ENCODE data around the gene ABI2. TPM values are rescaled to one million over a fixed set of nuclear protein-coding genes. Genes with fewer than 3 reads are reported as not detected.

ABI2 gene
- total RNA-seq, 1 experiment from 2014 or later, result 50.7 TPM

DNA sequence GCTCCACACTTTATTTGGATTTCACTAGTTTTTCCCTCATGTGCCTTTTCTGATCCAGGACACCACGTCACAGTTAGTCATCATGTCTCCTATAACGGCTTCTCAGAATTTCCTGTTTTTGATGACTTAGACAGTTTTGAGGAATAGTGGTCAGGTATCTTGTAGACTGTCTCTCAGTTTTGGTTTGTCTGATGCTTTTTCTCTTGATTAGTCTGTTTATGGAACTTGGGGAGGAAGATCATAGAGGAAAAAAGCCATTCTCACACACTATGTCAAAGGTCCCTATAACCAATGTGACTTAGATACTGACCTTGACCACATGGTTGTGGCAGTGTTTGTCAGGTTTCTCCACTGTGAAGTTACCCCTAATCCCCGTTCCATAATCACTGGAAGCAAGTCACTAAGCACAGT, 117.9 kb downstream of the ABI2 start:
- Histone ChIP-seq H3K27me3 (ENCODE audit: low read length) (no peaks in the 10 kb centered on the region), H3K79me2 (ENCODE audit: low read length) (no peaks in the 10 kb centered on the region), H4K20me1 (ENCODE audit: low read length) (no peaks in the 10 kb centered on the region), H3K27ac (ENCODE audit: low read length) (peak overlapping the region; percentile 36), H3F3A (ENCODE audit: low read length, unreplicated experiment) (no peaks in the 10 kb centered on the region), H3K9ac (ENCODE audit: low read length) (no peak overlapping the region), H3K4me2 (ENCODE audit: low read length) (peak overlapping the region; percentile 25; the same call in 1 of the 2 replicates), H3K36me3 (ENCODE audit: low read depth, low read length) (peaks cover 23% of the 10 kb centered on the region), H3K9me3 (ENCODE audit: low read length) (no peaks in the 10 kb centered on the region), H3K9me2 (replicated peaks; ENCODE audit: low read length) (no peaks in the 10 kb centered on the region), H3K4me1 (ENCODE audit: insufficient read depth, low read length) (peaks cover 19% of the 10 kb centered on the region), H3K4me3 (ENCODE audit: low read length) (no peak overlapping the region), H2AFZ (ENCODE audit: low read length) (no peak overlapping the region)
- TF ChIP-seq, protein P1, sequence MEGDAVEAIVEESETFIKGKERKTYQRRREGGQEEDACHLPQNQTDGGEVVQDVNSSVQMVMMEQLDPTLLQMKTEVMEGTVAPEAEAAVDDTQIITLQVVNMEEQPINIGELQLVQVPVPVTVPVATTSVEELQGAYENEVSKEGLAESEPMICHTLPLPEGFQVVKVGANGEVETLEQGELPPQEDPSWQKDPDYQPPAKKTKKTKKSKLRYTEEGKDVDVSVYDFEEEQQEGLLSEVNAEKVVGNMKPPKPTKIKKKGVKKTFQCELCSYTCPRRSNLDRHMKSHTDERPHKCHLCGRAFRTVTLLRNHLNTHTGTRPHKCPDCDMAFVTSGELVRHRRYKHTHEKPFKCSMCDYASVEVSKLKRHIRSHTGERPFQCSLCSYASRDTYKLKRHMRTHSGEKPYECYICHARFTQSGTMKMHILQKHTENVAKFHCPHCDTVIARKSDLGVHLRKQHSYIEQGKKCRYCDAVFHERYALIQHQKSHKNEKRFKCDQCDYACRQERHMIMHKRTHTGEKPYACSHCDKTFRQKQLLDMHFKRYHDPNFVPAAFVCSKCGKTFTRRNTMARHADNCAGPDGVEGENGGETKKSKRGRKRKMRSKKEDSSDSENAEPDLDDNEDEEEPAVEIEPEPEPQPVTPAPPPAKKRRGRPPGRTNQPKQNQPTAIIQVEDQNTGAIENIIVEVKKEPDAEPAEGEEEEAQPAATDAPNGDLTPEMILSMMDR (conservative IDR thresholded peaks at IDR 0.05; ENCODE audit: low read depth, low read length), result no peak
- no peak for TF ChIP-seq EZH2 (IDR thresholded peaks at IDR 0.05; ENCODE audit: low read length, unreplicated experiment)
- TF ChIP-seq EZH2phosphoT487 (IDR thresholded peaks at IDR 0.05; ENCODE audit: borderline replicate concordance, low read length), result no peak
- ChIA-PET POLR2A (ENCODE audit: unreplicated experiment) (no interaction called here), CTCF (no interaction called here)
- peak; percentile 86 for DNase-seq
- ATAC-seq, result peak; percentile 83
- no TSS peak for BruUV-seq (replicated peaks)
- intact Hi-C loops (cut with micrococcal nuclease), result loop anchor here (2.0 kb wide), 1 partner anchor 207 kb away; the partner anchor contains the start of gene CYP20A1

DNA sequence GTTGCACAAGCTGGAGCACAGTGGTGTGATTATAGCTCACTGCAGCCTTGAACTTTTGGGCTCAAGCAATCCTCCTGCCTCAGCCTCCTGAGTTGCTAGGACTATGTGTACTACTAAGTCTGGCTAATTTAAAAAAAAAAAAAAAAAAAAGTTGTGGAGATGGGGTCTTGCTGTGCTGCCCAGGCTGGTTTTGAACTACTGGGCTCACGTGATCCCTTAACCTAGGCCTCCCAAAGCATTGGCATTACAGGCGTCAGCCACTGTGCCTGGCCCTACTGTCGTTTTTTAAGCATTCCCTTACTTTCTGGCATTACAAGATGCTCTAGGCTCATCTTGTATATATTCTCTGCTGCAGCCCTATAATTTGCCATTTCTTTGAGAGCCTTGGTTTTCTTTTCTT, 118.6 kb downstream of the ABI2 start:
- intact Hi-C loops (cut with micrococcal nuclease), result loop anchor here (2.0 kb wide), 1 partner anchor 208 kb away; the partner anchor contains the start of gene CYP20A1
- CTCF ChIA-PET, result no interaction called here
- Histone ChIP-seq H4K20me1 (ENCODE audit: low read length) (no peaks in the 10 kb centered on the region), H3K9ac (ENCODE audit: low read length) (no peak overlapping the region), H3K4me3 (ENCODE audit: low read length) (no peak overlapping the region), H3K79me2 (ENCODE audit: low read length) (no peaks in the 10 kb centered on the region), H3K9me2 (replicated peaks; ENCODE audit: low read length) (no peaks in the 10 kb centered on the region), H3K9me3 (ENCODE audit: low read length) (no peaks in the 10 kb centered on the region), H3K4me2 (ENCODE audit: low read length) (no peak overlapping the region), H3F3A (ENCODE audit: low read length, unreplicated experiment) (no peaks in the 10 kb centered on the region), H3K36me3 (ENCODE audit: low read depth, low read length) (peaks cover 26% of the 10 kb centered on the region), H3K27me3 (ENCODE audit: low read length) (no peaks in the 10 kb centered on the region), H3K27ac (ENCODE audit: low read length) (no peak overlapping the region), H3K4me1 (ENCODE audit: insufficient read depth, low read length) (peaks cover 26% of the 10 kb centered on the region), H2AFZ (ENCODE audit: low read length) (no peak overlapping the region)
- ATAC-seq (no peak), DNase-seq (no peak)
- POLR2A ChIA-PET (ENCODE audit: unreplicated experiment), result no interaction called here
- BruUV-seq (replicated peaks), result no TSS peak
- TF ChIP-seq EZH2 (IDR thresholded peaks at IDR 0.05; ENCODE audit: low read length, unreplicated experiment) (no peak), EZH2phosphoT487 (IDR thresholded peaks at IDR 0.05; ENCODE audit: borderline replicate concordance, low read length) (no peak)
- TF ChIP-seq, protein P1 (conservative IDR thresholded peaks at IDR 0.05; ENCODE audit: low read depth, low read length), result no peak

GRCh38 chr2:203450561-203450960, 122.4 kb downstream of the ABI2 start:
- H3K79me2 ChIP-seq (ENCODE audit: low read length), result no peaks in the 10 kb centered on the region
- ChIA-PET CTCF (no interaction called here), POLR2A (ENCODE audit: unreplicated experiment) (no interaction called here)
- intact Hi-C loops (cut with micrococcal nuclease), result loop anchor here (5.0 kb wide), 3 partner anchors 118 to 878 kb away; no protein-coding TSS in a partner anchor
- no peaks in the 10 kb centered on the region for H3K27me3 ChIP-seq (ENCODE audit: low read length)
- H3K9me3 ChIP-seq (ENCODE audit: low read length), result no peaks in the 10 kb centered on the region
- H3K27ac ChIP-seq (ENCODE audit: low read length), result no peak overlapping the region
- H3K4me2 ChIP-seq (ENCODE audit: low read length), result no peak overlapping the region
- H3F3A ChIP-seq (ENCODE audit: low read length, unreplicated experiment), result no peaks in the 10 kb centered on the region
- H3K4me3 ChIP-seq (ENCODE audit: low read length), result no peak overlapping the region
- H3K36me3 ChIP-seq (ENCODE audit: low read depth, low read length), result peaks cover 20% of the 10 kb centered on the region
- no peak for DNase-seq
- no peaks in the 10 kb centered on the region for H4K20me1 ChIP-seq (ENCODE audit: low read length)
- BruUV-seq (replicated peaks), result no TSS peak
- TF ChIP-seq EZH2 (IDR thresholded peaks at IDR 0.05; ENCODE audit: low read length, unreplicated experiment) (no peak), EZH2phosphoT487 (IDR thresholded peaks at IDR 0.05; ENCODE audit: borderline replicate concordance, low read length) (no peak)
- TF ChIP-seq, protein P1 (conservative IDR thresholded peaks at IDR 0.05; ENCODE audit: low read depth, low read length), result no peak
- no peaks in the 10 kb centered on the region for H3K9me2 ChIP-seq (replicated peaks; ENCODE audit: low read length)
- peaks cover 30% of the 10 kb centered on the region for H3K4me1 ChIP-seq (ENCODE audit: insufficient read depth, low read length)
- no peak for ATAC-seq
- no peak overlapping the region for H2AFZ ChIP-seq (ENCODE audit: low read length)
- no peak overlapping the region for H3K9ac ChIP-seq (ENCODE audit: low read length)

Data from PC-3 (cell line).